Measurements from ENCODE around the gene CCDC88C.

GRCh38 chr14:91454155-91454554, 36.5 kb upstream of the CCDC88C start:
- TF ChIP-seq SP1 (CRISPR knock-in tag; conservative IDR thresholded peaks at IDR 0.05) = no peak
- TF ChIP-seq ATF2 (CRISPR knock-in tag; IDR thresholded peaks at IDR 0.05; ENCODE audit: borderline replicate concordance, low read depth) = no peak
- TF ChIP-seq CDX4 (CRISPR knock-in tag; IDR thresholded peaks at IDR 0.05; ENCODE audit: borderline replicate concordance) = no peak
